HepG2 (cell line): ENCODE data around the gene LRRC37A.

Experiments
- CREB1 ChIP-seq, 2 experiments: fragments of 450-650 bp in 1 of 2; IDR thresholded peaks; 2 replicates each; pipeline ENCODE4 v1.6.1; 2016 to 2017; ENCODE audit warnings: control low read depth in 1 of 2, mild to moderate bottlenecking in 1 of 2, missing compliant biosample characterization in 1 of 2, missing genetic modification characterization in 1 of 2
- PRDM15 ChIP-seq: sonication (generic); formaldehyde crosslinking; IDR thresholded peaks from 2 replicates; pipeline ENCODE4 v1.4.0; 2020; ENCODE audit warnings: missing genetic modification reagents

DNA sequence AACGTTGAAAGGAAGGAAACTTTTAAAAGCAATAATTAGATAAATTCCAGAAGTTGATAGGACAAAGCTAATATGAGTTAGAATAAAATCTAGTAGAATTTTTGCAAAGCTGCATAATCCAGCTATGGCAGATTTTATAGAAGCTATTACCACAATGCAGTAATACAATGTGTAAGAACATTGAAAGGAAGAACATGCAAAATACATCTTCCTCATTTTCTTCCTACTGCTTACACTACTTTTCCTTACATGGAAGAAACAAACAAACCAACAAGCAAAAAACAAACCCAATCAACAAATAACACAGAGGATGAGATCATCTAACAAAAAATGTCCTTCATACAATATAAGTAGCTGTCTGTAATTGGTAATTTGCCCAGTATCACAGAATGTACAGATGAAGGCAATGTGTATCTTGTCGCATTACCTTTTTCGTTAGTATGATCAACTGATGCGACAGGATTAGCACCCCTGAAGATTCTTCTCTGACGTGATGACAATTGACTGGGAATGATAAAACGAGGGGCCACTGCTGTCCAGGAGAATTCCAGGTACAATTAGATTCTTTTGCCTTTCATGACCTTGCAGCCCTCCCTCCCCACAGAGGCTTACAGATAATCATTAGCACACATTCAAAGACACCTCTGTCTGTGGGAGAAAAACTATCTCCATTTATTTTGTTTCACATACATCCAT lies 21.2 kb upstream of the LRRC37A start:
- TF ChIP-seq CREB1 (IDR thresholded peaks at IDR 0.05) (no peak), CREB1 (CRISPR knock-in tag; IDR thresholded peaks at IDR 0.05) (no peak; the same call in 1 of the 2 replicates), PRDM15 (CRISPR knock-in tag) (no peak)
